Activated naive CD4-positive, alpha-beta T cell (primary cell): ENCODE data around the gene GUK1.

Experiments
- DNase-seq, 4 experiments: peaks; one replicate each; lab custom pipeline; 2025; lab: John Stamatoyannopoulos, UW

GUK1 gene

GRCh38 chr1:228150120-228150460 lies 10.0 kb downstream of the GUK1 start:
- no peak for DNase-seq

- no peak for DNase-seq
These were observed 10.5 kb downstream of the GUK1 start for GRCh38 chr1:228150461-228151179.

GRCh38 chr1:228151180-228151925 lies 11.3 kb downstream of the GUK1 start:
- no peak for DNase-seq

- no peak for DNase-seq
These were observed 12.2 kb downstream of the GUK1 start for GRCh38 chr1:228152097-228152917.

GRCh38 chr1:228152918-228153258 lies 12.8 kb downstream of the GUK1 start:
- no peak for DNase-seq

- no peak for DNase-seq
These were observed 14.1 kb downstream of the GUK1 start for GRCh38 chr1:228154021-228154669.

- no peak for DNase-seq
These were observed 14.8 kb downstream of the GUK1 start for GRCh38 chr1:228154670-228155571.

- DNase-seq, result no peak
These were observed 15.8 kb downstream of the GUK1 start for GRCh38 chr1:228155596-228156514.

- DNase-seq, result no peak
These were observed 16.4 kb downstream of the GUK1 start for GRCh38 chr1:228156515-228156881.

GRCh38 chr1:228156941-228157728 lies 17.1 kb downstream of the GUK1 start:
- DNase-seq, result no peak

- no peak for DNase-seq
These were observed 17.6 kb downstream of the GUK1 start for GRCh38 chr1:228157729-228158126.

GRCh38 chr1:228158151-228159007 lies 18.3 kb downstream of the GUK1 start:
- DNase-seq, result no peak

GRCh38 chr1:228159008-228159665 lies 19.1 kb downstream of the GUK1 start:
- no peak for DNase-seq

- DNase-seq, result no peak
These were observed 20.2 kb downstream of the GUK1 start for GRCh38 chr1:228160201-228160761.

- no peak for DNase-seq
These were observed 21.3 kb downstream of the GUK1 start for GRCh38 chr1:228161362-228161761.

- DNase-seq, result no peak
These were observed 21.8 kb downstream of the GUK1 start for GRCh38 chr1:228161866-228162265.

GRCh38 chr1:228162286-228163006 lies 22.4 kb downstream of the GUK1 start:
- no peak for DNase-seq
